HUES64 (cell line): ENCODE data around the gene HPSE2.

ENCODE experiments used
- H3K27ac ChIP-seq: 2 replicates; pipeline ENCODE4 v1.7.0; 2013; ENCODE audit warnings: low read depth, low read length, inconsistent platforms
- H3K27me3 ChIP-seq: 2 replicates; pipeline ENCODE4 v1.6.1; 2013; ENCODE audit warnings: mild to moderate bottlenecking, low read length; ENCODE audit not compliant: insufficient read depth
- H3K36me3 ChIP-seq: 2 replicates; pipeline ENCODE4 v1.6.1; 2013; ENCODE audit warnings: mild to moderate bottlenecking, low read length; ENCODE audit not compliant: insufficient read depth
- H3K4me1 ChIP-seq: 2 replicates; pipeline ENCODE4 v1.6.1; 2013; ENCODE audit warnings: mild to moderate bottlenecking, low read length, moderate library complexity; ENCODE audit not compliant: insufficient read depth
- H3K4me3 ChIP-seq: 2 replicates; pipeline ENCODE4 v1.5.1; 2013; ENCODE audit warnings: mild to moderate bottlenecking, low read length, moderate library complexity
- H3K9ac ChIP-seq: 2 replicates; pipeline ENCODE4 v1.6.1; 2013; ENCODE audit warnings: mild to moderate bottlenecking, low read depth, low read length
- H3K9me3 ChIP-seq: 2 replicates; pipeline ENCODE4 v1.6.1; 2013; ENCODE audit warnings: low read depth, low read length; ENCODE audit not compliant: insufficient read depth
- WGBS: fragments of 150-250, 120-280 bp; methylation state at CpG from one replicate; pipeline ENCODE4 v1.1.7; 2013; ENCODE audit warnings: missing lambda C conversion rate; 5-methylcytosine and 5-hydroxymethylcytosine counted together

Gene HPSE2

GRCh38 chr10:98418665-98419468 is 816.8 kb downstream of the HPSE2 start:
- H3K4me1 ChIP-seq = peaks cover 8% of the 10 kb centered on the region; the same call in 1 of the 2 replicates
- 93% methylated on average over 18 of the region's 18 CpGs for WGBS
- no peak overlapping the region for H3K27ac ChIP-seq
- no peak overlapping the region for H3K4me3 ChIP-seq
- no peaks in the 10 kb centered on the region for H3K9me3 ChIP-seq
- H3K9ac ChIP-seq = no peak overlapping the region
- peaks cover 10% of the 10 kb centered on the region for H3K36me3 ChIP-seq
- H3K27me3 ChIP-seq = no peaks in the 10 kb centered on the region

GRCh38 chr10:98417973-98418664 is 817.5 kb downstream of the HPSE2 start:
- Histone ChIP-seq H3K27ac (no peak overlapping the region), H3K27me3 (no peaks in the 10 kb centered on the region), H3K9ac (no peak overlapping the region), H3K36me3 (peaks cover 10% of the 10 kb centered on the region), H3K4me1 (peaks cover 8% of the 10 kb centered on the region; the same call in 1 of the 2 replicates), H3K4me3 (no peak overlapping the region), H3K9me3 (no peaks in the 10 kb centered on the region)
- WGBS = 94% methylated on average over 21 of the region's 21 CpGs

DNA sequence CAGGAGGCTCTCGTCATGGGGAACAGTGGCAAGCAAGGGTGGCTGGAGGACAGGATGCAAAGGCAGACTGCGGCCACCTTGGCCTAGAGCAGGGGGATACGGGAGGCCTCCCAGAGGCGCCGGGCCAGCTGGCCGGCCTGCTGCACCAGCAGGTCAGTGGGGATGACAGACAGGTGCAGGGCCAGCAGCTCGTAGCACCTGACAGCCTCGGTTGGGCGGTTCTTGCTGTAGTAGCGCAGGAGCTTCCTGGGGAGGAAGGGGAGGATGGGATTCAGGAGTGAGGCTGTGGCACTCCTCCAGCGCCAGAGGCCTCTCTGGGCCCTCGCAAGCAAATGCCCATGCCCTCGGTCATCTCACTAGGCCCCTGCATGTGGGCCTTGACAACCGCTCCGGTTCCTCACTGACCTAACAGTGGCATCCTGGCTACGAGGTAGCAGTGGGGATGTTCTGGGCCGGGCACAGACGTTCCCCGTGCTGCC is 818.1 kb downstream of the HPSE2 start:
- no peaks in the 10 kb centered on the region for H3K9me3 ChIP-seq
- H3K4me1 ChIP-seq = peaks cover 8% of the 10 kb centered on the region; the same call in 1 of the 2 replicates
- WGBS = 96% methylated on average over 19 of the region's 19 CpGs
- H3K27ac ChIP-seq = no peak overlapping the region
- H3K4me3 ChIP-seq = no peak overlapping the region
- no peak overlapping the region for H3K9ac ChIP-seq
- H3K36me3 ChIP-seq = peaks cover 10% of the 10 kb centered on the region
- H3K27me3 ChIP-seq = no peaks in the 10 kb centered on the region

- no peak overlapping the region for H3K4me3 ChIP-seq
- peaks cover 10% of the 10 kb centered on the region for H3K36me3 ChIP-seq
- no peak overlapping the region for H3K9ac ChIP-seq
- H3K4me1 ChIP-seq = peaks cover 8% of the 10 kb centered on the region; the same call in 1 of the 2 replicates
- H3K9me3 ChIP-seq = no peaks in the 10 kb centered on the region
- no peaks in the 10 kb centered on the region for H3K27me3 ChIP-seq
- 93% methylated on average over 18 of the region's 18 CpGs for WGBS
- no peak overlapping the region for H3K27ac ChIP-seq
These were observed 818.9 kb downstream of the HPSE2 start for GRCh38 chr10:98416606-98417388.

- H3K4me3 ChIP-seq = no peak overlapping the region
- H3K27ac ChIP-seq = peak overlapping the region; percentile 3; the same call in 1 of the 2 replicates
- H3K9ac ChIP-seq = no peak overlapping the region
- peaks cover 8% of the 10 kb centered on the region; the same call in 1 of the 2 replicates for H3K4me1 ChIP-seq
- H3K36me3 ChIP-seq = peaks cover 10% of the 10 kb centered on the region
- 76% methylated on average over 8 of the region's 8 CpGs for WGBS
- H3K9me3 ChIP-seq = no peaks in the 10 kb centered on the region
- H3K27me3 ChIP-seq = no peaks in the 10 kb centered on the region
These were observed 819.9 kb downstream of the HPSE2 start for GRCh38 chr10:98415731-98416119.

- H3K36me3 ChIP-seq = peaks cover 10% of the 10 kb centered on the region
- no peaks in the 10 kb centered on the region for H3K27me3 ChIP-seq
- peak within 1 kb of the TSS; percentile 87 for H3K9ac ChIP-seq
- H3K27ac ChIP-seq = peak within 1 kb of the TSS; percentile 66
- H3K4me1 ChIP-seq = peaks cover 8% of the 10 kb centered on the region; the same call in 1 of the 2 replicates
- WGBS = 36% methylated on average over 25 of the region's 25 CpGs
- peak within 1 kb of the TSS; percentile 63 for H3K4me3 ChIP-seq
- no peaks in the 10 kb centered on the region for H3K9me3 ChIP-seq
These were observed 820.5 kb downstream of the HPSE2 start, which contains the start of gene PYROXD2 for GRCh38 chr10:98414932-98415730. PYROXD2 (minus strand) TSS chr10:98415182; CDS start chr10:98415135, 47 bp downstream.

GRCh38 chr10:98414578-98414931 is 821.1 kb downstream of the HPSE2 start:
- Histone ChIP-seq H3K4me1 (peaks cover 8% of the 10 kb centered on the region; the same call in 1 of the 2 replicates), H3K36me3 (peaks cover 5% of the 10 kb centered on the region), H3K27ac (peak overlapping the region; percentile 66), H3K4me3 (peak overlapping the region; percentile 63), H3K9ac (peak overlapping the region; percentile 87), H3K9me3 (no peaks in the 10 kb centered on the region), H3K27me3 (no peaks in the 10 kb centered on the region)
- 57% methylated on average over 3 of the region's 3 CpGs for WGBS

DNA sequence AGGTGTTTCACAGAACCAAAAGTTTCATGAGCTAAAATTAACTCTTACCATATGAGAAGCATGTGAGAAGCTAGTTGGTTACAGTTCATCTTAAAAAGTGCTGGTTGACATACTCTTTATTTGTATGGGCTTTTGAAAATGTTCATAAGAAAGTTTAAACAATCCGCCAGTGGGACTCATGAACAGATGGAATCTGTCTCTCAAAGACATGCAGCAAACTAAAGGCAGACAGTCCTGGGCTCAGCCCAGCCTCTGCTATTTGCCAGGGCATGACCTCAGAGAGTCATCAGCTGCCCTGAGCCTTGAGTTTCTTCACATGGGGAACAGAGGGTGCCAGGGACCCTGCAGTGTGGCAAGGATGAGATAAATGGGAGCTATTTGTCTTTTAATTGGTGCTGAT is 823.9 kb downstream of the HPSE2 start:
- WGBS = 86% methylated on average over 1 of the region's 1 CpG

DNA sequence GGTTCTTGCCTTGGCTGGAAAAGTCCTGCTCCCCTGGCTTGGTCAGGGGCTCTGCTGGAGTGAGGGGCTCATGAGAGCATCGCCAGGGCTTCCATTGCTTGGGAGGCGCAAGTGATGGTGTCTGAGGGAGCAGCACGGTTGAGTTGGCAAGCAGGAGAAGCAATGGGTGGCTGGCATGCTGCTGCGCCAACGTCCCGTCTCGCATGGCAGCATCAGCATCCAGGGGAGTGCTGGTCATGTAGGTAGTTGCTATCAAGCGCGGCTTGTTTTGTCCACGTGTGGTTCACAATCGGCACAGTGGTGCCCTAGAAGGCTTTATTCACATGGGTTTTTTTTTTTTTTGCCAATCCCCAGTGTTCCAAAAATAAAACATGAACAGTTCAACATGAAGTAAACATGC is 824.5 kb downstream of the HPSE2 start:
- peaks cover 8% of the 10 kb centered on the region; the same call in 1 of the 2 replicates for H3K4me1 ChIP-seq
- no peak overlapping the region for H3K27ac ChIP-seq
- WGBS = 91% methylated on average over 11 of the region's 11 CpGs
- H3K9me3 ChIP-seq = no peaks in the 10 kb centered on the region
- H3K27me3 ChIP-seq = no peaks in the 10 kb centered on the region
- H3K36me3 ChIP-seq = no peaks in the 10 kb centered on the region
- no peak overlapping the region for H3K9ac ChIP-seq
- no peak overlapping the region for H3K4me3 ChIP-seq

More for the DNA sequence above, 823.9 kb downstream of the HPSE2 start:
- H3K36me3 ChIP-seq = no peaks in the 10 kb centered on the region
- no peak overlapping the region for H3K4me3 ChIP-seq
- H3K27me3 ChIP-seq = no peaks in the 10 kb centered on the region
- no peak overlapping the region for H3K9ac ChIP-seq
- no peaks in the 10 kb centered on the region for H3K9me3 ChIP-seq
- peaks cover 8% of the 10 kb centered on the region; the same call in 1 of the 2 replicates for H3K4me1 ChIP-seq
- no peak overlapping the region for H3K27ac ChIP-seq

GRCh38 chr10:98410759-98411158 is 824.9 kb downstream of the HPSE2 start:
- H3K4me1 ChIP-seq = peaks cover 6% of the 10 kb centered on the region; the same call in 1 of the 2 replicates
- H3K36me3 ChIP-seq = no peaks in the 10 kb centered on the region
- H3K27ac ChIP-seq = no peak overlapping the region
- H3K9me3 ChIP-seq = no peaks in the 10 kb centered on the region
- no peak overlapping the region for H3K9ac ChIP-seq
- no peaks in the 10 kb centered on the region for H3K27me3 ChIP-seq
- no peak overlapping the region for H3K4me3 ChIP-seq
- WGBS = 84% methylated on average over 10 of the region's 10 CpGs
